HG03575 (cell line): ENCODE results near the gene DPH1.

Experiments used
- ATAC-seq: cut with Tn5 transposase; IDR thresholded peaks from one replicate; pipeline ENCODE4 v1.9.1; 2021; ENCODE audit not compliant: unreplicated experiment, insufficient number of reproducible peaks, low FRiP score; ENCODE audit errors: extremely low read depth

The DPH1 gene

GRCh38 chr17:2070241-2071023, 40.5 kb downstream of the DPH1 start:
- ATAC-seq, result peak; percentile 70

- peak; percentile 2 for ATAC-seq
Observed at GRCh38 chr17:2071024-2071385, 41.1 kb downstream of the DPH1 start.

GRCh38 chr17:2071455-2072281, 41.7 kb downstream of the DPH1 start:
- no peak for ATAC-seq

DNA sequence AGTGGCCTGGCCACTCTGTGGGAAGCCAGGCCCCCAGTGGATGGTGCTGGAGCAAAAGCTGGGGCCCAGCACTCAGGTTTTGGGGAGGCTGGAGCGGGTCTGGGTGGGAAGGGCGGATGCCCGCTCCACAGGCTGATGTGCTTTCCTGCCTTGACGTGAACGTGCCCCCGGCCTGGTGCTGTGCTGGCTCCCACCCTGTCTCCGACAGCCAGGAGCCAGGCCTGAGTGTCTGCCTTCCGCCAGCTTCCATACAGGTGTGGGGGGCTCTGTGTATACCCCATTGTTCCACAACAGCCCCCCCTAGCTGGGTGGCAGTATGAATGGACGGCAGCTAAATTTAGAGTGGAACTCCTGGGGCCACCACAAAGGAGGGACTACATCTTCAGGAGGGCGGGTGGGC, 45.0 kb downstream of the DPH1 start:
- no peak for ATAC-seq

DNA sequence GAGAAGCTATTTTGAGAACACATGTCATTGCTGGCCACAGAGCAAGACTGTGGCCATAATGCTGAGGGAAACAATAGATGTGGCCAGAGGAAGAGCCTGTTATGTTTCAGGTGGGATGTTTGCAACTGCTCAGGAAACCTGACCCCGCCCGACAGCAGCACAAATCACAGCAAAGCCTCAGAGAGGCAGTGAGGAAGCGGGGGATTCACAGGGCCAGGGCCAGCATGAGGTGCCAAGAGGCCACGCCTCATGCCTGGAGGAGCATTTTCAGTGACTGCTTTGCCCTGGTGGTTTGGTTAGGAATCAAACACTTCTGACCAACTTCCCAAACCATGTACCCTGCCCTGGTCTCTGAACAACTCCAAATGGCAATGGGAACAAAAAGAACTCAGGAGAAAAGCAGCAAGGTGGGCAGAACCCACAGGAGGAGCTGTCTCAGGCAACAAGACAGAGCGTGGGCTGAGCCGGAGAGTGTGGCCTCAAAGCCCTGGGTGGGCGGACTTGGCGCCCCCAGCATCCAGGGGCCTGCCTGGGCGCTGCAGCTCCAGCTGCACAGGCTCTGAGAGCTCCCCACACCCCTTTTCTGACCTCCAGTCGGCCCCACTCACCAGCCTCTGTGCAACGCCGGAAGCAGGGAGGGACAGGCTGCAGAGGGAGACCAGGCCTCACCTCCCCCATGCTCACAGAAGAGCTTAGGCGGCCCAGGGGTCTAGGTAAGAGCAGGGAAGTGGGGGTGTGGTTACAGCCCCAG, 45.6 kb downstream of the DPH1 start:
- no peak for ATAC-seq

GRCh38 chr17:2076087-2076984, 46.4 kb downstream of the DPH1 start:
- no peak for ATAC-seq

DNA sequence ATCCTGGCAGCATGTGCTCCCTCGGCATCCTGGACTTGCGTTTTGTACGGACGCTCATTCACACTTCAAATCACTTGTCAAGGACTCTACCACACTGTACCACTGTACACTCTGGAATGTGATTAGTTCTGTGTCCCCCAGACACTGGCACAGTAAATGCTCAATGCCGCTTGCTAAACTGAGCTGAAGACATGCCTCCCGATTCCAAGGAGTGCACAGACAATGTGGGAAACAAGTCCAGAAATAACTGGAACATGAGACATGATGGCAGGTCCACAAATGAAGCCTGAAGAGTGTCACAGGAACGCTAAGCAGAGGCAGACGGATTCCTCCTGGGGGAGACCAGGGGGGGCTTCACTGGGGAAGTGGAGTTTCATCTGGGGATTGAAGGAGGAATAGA, 47.1 kb downstream of the DPH1 start:
- no peak for ATAC-seq

DNA sequence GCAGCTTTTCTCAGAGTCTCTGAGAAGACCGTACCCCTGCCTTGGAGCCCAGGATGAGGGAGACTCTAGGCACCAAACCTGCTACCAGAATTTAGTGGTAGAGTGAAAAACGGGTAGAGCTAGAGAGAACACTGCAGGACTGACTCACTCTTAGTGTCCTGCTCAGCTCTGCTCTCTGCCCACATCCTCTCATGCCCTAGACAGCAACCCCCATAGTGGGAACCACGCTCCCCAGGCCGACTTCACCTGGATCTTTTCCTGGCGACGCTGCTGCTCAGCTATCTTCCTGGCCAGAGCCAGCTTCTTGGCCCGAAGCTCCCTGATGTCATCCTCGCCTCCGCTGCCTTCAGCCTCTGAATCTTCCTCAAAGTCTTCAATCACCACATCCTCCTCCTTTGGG, 51.6 kb downstream of the DPH1 start:
- ATAC-seq, result no peak

DNA sequence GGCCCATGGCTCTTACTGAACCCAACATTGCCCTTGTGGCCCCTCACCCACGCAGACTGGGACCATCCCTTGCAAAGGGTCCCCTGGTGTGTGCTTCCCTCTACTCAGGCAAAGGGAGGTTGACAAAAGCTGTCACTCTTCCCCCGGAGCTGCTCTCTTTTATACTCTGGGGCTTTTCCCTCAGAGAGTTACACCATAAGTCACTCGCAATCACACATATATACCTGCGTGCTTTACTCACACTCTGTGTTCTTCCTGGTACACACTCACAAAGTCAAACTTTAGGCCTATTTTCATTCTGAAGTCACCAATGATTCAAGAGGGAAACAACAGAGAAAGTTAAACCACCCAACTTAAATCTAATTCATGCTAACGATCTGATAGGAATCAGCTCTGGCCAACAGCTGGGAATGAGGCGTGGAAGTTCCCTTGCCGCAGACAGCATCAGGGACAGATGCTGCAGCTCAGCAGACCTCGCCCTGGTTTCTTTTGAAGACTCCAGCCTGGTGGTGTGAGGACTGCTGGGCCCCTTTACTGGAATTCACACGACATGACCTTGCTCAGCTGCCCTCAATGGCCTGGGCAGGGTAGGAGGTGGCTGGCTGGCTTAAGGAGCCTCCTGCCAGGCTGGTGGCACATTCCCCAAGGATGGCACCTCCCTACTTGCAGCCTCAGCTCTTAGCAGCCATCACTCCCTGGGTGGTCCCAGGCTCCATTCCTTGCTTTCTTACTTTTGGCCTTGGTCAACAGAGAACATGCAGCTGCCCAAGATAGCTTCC, 52.2 kb downstream of the DPH1 start:
- no peak for ATAC-seq

GRCh38 chr17:2083613-2084035, 53.7 kb downstream of the DPH1 start:
- no peak for ATAC-seq

- no peak for ATAC-seq
Observed at GRCh38 chr17:2084036-2084765, 54.2 kb downstream of the DPH1 start.

DNA sequence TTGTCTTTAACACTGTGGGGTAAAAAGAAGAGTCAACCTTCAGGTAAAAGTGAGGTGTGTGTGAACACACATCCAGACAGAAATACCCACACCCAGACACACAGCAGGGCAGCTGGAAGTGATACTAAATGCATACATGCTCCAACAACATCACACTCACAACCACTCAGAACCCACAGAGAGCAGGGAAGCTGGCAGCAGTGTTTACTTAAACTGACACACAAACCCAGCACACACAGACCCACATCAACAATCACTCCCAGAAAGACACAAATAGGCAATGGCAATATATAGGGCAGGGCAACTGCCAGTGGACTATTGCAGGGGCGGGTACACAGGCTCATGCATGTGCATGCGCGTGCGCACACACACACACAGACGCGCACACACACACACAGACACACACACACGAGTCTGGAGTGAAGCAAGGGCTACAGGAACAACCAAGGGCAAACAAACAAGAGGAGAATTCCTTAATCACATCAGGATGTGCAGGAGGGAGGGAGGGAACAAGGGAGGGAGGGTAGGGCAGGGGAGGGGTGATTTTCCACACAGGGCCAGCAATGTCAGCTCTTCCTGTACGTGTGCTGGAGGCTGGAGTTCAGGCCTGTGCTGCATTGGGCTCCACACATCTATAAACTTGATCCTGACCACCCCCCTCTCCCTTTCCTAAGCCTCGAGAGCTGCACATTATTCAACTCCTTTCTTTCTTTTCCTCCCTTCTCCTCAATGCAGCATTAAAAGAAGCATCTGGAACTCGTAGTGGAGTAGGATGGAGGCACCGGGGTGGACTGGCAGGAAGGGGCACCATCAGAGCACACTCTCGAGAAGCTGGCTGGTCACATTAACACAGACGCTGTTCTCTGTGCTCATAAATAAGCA, 55.1 kb downstream of the DPH1 start:
- no peak for ATAC-seq

GRCh38 chr17:2085648-2085949, 55.6 kb downstream of the DPH1 start:
- ATAC-seq, result no peak

GRCh38 chr17:2086306-2086705, 56.4 kb downstream of the DPH1 start:
- ATAC-seq, result no peak

DNA sequence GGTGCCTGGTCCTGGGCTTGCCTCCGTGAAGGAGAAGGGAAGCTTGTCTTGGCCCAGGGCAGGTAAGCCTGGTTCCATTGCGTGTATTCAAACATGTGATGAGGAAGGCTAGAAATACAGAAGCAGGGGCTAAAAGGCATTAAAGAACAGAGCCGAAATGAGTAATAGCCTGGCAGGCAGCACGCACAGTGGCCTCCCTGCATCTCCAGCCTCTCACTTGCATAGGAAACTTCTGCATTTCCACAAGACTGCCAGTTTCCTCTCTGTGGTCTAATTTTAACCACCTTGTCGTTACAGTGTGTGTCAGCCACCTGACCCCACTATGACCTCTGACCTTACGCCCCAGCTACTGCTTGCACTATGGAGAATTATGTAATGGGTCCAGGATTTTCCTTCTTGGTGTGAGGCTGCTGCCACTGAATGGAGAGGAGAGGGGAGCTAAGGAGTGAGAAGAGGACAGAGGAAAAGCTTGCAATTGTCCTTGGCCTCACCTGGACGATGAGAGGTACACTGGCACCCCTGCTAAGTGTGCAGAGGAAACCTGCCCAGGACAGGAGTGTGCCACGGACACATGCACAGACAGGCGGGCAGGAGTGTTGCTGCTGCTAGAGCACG, 57.8 kb downstream of the DPH1 start:
- ATAC-seq, result no peak

DNA sequence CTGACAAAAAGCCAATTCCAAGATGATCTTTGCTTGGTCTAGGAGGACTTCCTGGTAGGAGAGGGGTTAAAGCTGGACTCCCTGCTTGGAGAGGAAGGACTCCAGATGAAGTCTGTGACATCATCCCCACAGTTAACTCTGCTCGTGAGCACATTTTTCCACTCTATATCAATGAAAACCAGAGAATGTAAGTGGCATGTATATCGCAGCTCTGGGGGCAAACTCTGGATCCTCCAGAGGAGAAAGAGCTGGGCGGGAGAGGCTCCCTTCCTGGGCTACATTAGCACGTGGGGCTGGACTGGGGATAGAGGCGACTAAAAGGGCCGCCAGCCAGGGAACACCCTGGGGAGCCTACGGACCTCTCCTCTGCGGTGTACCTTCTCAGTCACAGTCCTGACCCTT, 59.1 kb downstream of the DPH1 start:
- no peak for ATAC-seq
